GM21390 (cell line): ENCODE data around the gene CEP112.

ENCODE experiments used
- ATAC-seq: cut with Tn5 transposase; IDR thresholded peaks from one replicate; pipeline ENCODE4 v1.9.1; 2021; ENCODE audit not compliant: unreplicated experiment

Gene CEP112

GRCh38 chr17:65936013-65936412 is 255.9 kb downstream of the CEP112 start:
- ATAC-seq, result no peak

- no peak for ATAC-seq
These were observed 258.6 kb downstream of the CEP112 start for GRCh38 chr17:65933290-65933689.

- no peak for ATAC-seq
These were observed 260.4 kb downstream of the CEP112 start for GRCh38 chr17:65931246-65932149.

- no peak for ATAC-seq
These were observed 261.7 kb downstream of the CEP112 start for GRCh38 chr17:65930140-65930730.

GRCh38 chr17:65926599-65926998 is 265.3 kb downstream of the CEP112 start:
- no peak for ATAC-seq

- ATAC-seq, result no peak
These were observed 266.2 kb downstream of the CEP112 start for GRCh38 chr17:65925606-65926307.

- ATAC-seq, result no peak
These were observed 270.9 kb downstream of the CEP112 start for GRCh38 chr17:65920996-65921395.

- no peak for ATAC-seq
These were observed 273.0 kb downstream of the CEP112 start for GRCh38 chr17:65918916-65919315.

- no peak for ATAC-seq
These were observed 273.4 kb downstream of the CEP112 start for GRCh38 chr17:65918500-65918899.

- no peak for ATAC-seq
These were observed 274.4 kb downstream of the CEP112 start for GRCh38 chr17:65917560-65917959.

- ATAC-seq, result no peak
These were observed 275.5 kb downstream of the CEP112 start for GRCh38 chr17:65916425-65916824.

- peak; percentile 99 for ATAC-seq
These were observed 277.1 kb downstream of the CEP112 start for GRCh38 chr17:65914784-65915342.

GRCh38 chr17:65913326-65913850 is 278.5 kb downstream of the CEP112 start:
- no peak for ATAC-seq

GRCh38 chr17:65910836-65911235 is 281.1 kb downstream of the CEP112 start:
- no peak for ATAC-seq

- no peak for ATAC-seq
These were observed 289.0 kb downstream of the CEP112 start for GRCh38 chr17:65902831-65903522.

GRCh38 chr17:65902155-65902554 is 289.8 kb downstream of the CEP112 start:
- ATAC-seq, result no peak

- ATAC-seq, result no peak
These were observed 290.5 kb downstream of the CEP112 start for GRCh38 chr17:65901394-65901793.

GRCh38 chr17:65900216-65900615 is 291.7 kb downstream of the CEP112 start:
- no peak for ATAC-seq

- no peak for ATAC-seq
These were observed 293.3 kb downstream of the CEP112 start for GRCh38 chr17:65898651-65899050.

GRCh38 chr17:65896889-65897288 is 295.0 kb downstream of the CEP112 start:
- ATAC-seq, result no peak

- no peak for ATAC-seq
These were observed 296.0 kb downstream of the CEP112 start for GRCh38 chr17:65895969-65896368.
